Fibroblast of villous mesenchyme (primary cell): ENCODE results near the gene FCRL2. TPM values are rescaled to one million over a fixed set of nuclear protein-coding genes. Genes with fewer than 3 reads are reported as not detected.

Experiments used
- DNase-seq: peaks from one replicate; pipeline ENCODE4 v3.0.0-alpha.2; 2010; ENCODE audit warnings: low read depth
- H3K4me3 ChIP-seq: 2 replicates; pipeline ENCODE4 v1.5.1; 2011; ENCODE audit warnings: low read depth, mild to moderate bottlenecking, low read length
- total RNA-seq: library from RNA; depleted of rRNA; stranded (reverse); fragments of >200 nt; gene quantifications from 2 replicates; pipeline ENCODE4 v1.2.3, GENCODE V29; 2012
- TF ChIP-seq, protein P1 (sequence below): IDR thresholded peaks from 2 replicates; pipeline ENCODE4 v1.5.1; 2012; ENCODE audit warnings: low read depth, mild to moderate bottlenecking, low read length; ENCODE audit not compliant: insufficient read depth

FCRL2 gene, protein sequence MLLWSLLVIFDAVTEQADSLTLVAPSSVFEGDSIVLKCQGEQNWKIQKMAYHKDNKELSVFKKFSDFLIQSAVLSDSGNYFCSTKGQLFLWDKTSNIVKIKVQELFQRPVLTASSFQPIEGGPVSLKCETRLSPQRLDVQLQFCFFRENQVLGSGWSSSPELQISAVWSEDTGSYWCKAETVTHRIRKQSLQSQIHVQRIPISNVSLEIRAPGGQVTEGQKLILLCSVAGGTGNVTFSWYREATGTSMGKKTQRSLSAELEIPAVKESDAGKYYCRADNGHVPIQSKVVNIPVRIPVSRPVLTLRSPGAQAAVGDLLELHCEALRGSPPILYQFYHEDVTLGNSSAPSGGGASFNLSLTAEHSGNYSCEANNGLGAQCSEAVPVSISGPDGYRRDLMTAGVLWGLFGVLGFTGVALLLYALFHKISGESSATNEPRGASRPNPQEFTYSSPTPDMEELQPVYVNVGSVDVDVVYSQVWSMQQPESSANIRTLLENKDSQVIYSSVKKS
- not detected in 2 replicates for total RNA-seq

DNA sequence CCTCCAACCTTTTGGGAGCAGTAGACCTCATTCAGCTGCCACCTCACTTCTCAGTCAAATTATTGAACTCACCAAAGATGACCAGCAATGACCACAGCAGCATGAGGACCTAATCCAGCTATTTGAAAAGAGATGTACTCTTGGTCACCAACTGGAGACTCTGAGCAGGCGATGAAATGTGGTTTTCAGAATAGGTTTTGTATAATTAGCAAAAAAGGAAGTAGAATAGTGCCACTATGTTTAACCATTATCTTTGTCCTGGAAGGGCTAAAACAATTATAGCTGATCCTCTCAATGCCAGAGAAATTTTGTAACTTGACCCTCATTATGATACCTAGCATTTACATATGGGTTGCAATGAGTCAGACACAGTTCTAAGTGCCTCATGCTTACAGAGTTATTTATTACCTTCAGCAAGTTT lies at the start of gene FCRL2:
Gene FCRL2 (minus strand): TSS at position 162 of the 421 bp plus-strand sequence. CDS start 59 bp downstream, at position 103.
- DNase-seq: no peak
- TF ChIP-seq, protein P1, sequence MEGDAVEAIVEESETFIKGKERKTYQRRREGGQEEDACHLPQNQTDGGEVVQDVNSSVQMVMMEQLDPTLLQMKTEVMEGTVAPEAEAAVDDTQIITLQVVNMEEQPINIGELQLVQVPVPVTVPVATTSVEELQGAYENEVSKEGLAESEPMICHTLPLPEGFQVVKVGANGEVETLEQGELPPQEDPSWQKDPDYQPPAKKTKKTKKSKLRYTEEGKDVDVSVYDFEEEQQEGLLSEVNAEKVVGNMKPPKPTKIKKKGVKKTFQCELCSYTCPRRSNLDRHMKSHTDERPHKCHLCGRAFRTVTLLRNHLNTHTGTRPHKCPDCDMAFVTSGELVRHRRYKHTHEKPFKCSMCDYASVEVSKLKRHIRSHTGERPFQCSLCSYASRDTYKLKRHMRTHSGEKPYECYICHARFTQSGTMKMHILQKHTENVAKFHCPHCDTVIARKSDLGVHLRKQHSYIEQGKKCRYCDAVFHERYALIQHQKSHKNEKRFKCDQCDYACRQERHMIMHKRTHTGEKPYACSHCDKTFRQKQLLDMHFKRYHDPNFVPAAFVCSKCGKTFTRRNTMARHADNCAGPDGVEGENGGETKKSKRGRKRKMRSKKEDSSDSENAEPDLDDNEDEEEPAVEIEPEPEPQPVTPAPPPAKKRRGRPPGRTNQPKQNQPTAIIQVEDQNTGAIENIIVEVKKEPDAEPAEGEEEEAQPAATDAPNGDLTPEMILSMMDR: no peak
- H3K4me3 ChIP-seq: no peak within 1 kb of the TSS

DNA sequence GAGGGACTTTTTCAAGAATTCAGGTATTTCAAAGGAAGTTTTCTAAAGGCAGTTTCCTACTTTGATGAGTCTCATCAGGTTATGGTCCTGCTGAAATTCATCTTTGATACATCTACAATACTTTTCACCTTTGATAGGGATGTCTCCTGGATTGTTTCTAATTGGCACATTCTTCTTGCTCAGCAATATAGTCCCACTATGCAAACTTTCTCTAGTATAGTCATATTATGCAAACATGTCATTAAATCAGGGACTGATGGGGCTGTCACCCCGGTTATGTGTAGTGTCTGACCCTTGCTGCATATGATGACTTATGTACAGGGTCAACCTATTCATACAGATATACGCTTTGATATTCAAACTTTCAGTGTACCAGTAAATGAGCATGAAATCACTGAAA lies 43.4 kb upstream of the FCRL2 start:
- no peak overlapping the region for H3K4me3 ChIP-seq
- TF ChIP-seq, protein P1: no peak
- no peak for DNase-seq

DNA sequence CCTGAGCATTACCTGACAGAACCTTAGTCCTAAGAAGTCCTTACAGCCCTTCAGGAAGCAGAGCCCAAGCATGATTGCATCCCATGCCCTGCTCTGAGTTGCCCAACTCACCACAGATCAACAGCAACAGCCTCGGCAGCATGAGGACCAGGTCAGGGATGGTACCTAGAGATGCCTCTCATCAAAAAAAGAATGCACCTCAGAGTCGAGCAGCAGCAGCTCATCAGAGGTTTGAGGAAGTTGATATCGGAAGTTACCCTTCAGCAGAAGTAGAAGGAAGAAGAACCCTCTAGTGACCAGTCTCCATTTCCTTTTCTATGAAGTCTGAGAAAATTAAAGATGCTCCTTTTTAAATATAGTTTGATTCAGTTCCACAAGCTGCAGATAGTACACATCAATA lies 43.0 kb upstream of the FCRL2 start, which contains the start of gene FCRL1:
Gene FCRL1 (minus strand): TSS at position 225 of the 400 bp plus-strand sequence. CDS start 83 bp downstream, at position 142.
- no peak within 1 kb of the TSS for H3K4me3 ChIP-seq
- no peak for DNase-seq
- TF ChIP-seq, protein P1: no peak

DNA sequence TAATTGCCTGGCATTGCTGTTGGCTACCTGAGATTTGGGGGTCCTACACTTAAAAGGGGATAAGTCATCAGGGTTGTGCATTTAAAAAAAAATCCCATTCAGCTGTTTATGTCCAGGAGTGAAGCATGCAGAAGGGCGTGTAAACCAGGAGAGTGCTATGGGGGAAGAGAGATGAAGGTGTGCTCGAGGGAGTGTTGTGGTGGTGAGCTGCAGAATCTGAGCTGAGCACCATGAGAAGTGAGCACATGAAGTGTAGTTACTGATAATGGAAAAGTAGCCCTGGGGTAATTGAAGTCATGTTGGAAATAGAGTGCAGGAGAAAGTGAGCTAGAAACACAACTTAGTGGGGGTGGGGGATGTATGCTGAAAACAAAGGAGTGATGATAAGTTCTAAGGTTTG lies 42.3 kb upstream of the FCRL2 start:
- DNase-seq: no peak
- H3K4me3 ChIP-seq: no peak overlapping the region
- TF ChIP-seq, protein P1: no peak

DNA sequence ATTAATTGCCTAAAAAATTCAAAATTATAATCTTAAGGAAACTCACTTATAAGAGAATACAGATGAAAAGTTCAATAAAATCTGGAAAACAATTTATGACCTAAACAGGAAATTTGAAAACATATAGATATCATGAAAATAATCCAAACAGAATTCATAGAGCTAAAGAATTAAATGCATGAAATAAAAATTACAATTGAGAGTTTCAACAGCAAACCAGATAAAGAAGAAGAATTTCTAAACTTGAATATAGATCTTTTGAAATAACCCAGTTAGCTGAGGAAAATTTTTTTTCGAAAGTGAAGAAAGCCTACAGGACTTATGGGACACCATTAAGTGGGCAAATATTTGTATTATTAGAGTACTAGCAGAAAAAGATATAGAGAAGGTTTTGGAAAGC lies 36.3 kb upstream of the FCRL2 start:
- TF ChIP-seq, protein P1: no peak
- H3K4me3 ChIP-seq: no peak overlapping the region
- DNase-seq: no peak

DNA sequence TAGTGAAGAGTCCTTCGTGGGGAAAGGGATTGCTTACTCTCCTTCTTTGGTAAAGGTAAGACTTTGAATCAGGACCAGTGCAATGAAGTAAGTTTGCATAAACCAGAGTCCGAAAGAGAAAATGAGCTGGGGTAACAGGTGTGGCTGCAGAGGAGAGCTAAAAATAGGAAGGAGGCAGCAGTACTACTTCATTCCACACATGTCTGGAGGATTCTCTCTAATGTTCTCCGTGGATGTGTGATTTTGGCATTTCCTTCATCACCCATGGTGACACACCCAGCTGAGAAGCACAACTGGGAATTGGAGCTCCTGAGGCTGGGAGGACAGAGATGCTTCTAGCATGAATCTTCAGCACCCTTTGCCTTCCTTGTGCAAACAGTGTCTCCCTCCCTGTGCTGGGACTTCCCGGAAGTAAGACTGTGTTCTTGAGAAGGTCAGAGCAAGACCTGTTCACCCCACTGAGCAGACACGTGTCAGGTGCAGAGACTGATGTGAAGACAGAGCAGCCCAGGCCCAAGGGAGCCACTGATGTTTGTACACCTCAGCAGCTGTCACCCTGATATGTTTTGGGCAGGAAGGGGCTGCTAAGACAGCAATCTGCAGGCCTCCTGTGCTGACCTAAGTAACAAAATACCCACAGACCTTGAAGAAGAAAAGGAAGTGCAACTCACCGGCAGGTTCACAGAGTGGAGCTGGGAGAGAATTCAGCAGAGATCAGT lies 29.7 kb upstream of the FCRL2 start:
- TF ChIP-seq, protein P1: no peak
- no peak for DNase-seq
- H3K4me3 ChIP-seq: no peak overlapping the region
